ENCODE measurements around the gene ZNF780B.

DNA sequence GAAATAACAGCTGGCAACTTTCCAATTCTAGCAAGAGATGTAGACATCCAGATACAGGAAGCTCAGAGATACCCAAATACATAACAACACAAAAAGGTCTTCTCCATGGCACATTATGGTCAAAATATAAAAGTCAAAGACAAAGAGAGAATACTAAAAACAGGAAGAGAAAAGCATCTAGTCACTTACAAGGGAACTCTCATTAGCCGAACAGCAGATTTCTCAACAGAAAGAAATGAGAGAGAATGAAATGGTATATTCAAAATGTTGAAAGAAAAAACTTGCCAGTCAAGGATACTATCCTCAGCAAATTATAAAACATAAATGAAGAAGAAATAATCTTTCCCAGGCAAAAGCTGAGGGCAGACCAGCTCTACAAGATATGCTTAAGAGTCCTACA, 22.3 kb upstream of the ZNF780B start:
- TF ChIP-seq, protein P1, sequence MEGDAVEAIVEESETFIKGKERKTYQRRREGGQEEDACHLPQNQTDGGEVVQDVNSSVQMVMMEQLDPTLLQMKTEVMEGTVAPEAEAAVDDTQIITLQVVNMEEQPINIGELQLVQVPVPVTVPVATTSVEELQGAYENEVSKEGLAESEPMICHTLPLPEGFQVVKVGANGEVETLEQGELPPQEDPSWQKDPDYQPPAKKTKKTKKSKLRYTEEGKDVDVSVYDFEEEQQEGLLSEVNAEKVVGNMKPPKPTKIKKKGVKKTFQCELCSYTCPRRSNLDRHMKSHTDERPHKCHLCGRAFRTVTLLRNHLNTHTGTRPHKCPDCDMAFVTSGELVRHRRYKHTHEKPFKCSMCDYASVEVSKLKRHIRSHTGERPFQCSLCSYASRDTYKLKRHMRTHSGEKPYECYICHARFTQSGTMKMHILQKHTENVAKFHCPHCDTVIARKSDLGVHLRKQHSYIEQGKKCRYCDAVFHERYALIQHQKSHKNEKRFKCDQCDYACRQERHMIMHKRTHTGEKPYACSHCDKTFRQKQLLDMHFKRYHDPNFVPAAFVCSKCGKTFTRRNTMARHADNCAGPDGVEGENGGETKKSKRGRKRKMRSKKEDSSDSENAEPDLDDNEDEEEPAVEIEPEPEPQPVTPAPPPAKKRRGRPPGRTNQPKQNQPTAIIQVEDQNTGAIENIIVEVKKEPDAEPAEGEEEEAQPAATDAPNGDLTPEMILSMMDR (IDR thresholded peaks at IDR 0.05; ENCODE audit: low read depth, low read length) = no peak
- TF ChIP-seq POLR2A (IDR thresholded peaks at IDR 0.05; ENCODE audit: extremely low read depth, insufficient read length) = no peak
